K562 (cell line): ENCODE data around the gene NPEPL1. TPM values are rescaled to one million over a fixed set of nuclear protein-coding genes. Genes with fewer than 3 reads are reported as not detected.

ENCODE experiments used
- ATAC-seq: fragments of 200-7000 bp; cut with Tn5 transposase; 3 replicates; pipeline ENCODE4 v1.9.1; 2020; ENCODE audit warnings: moderate library complexity
- BruUV-seq: library from RNA; stranded (reverse); fragments of 400-500 nt; replicated peaks from 2 replicates; lab custom pipeline; 2021; lab: Mats Ljungman, UMichigan
- CTCF ChIA-PET: fragments of 300-600 bp; formaldehyde crosslinking; extraction: SDS; loops from one replicate; lab custom pipeline; 2021; ENCODE audit warnings: low intra/inter-chr PET ratio; lab: Yijun Ruan, JAX
- POLR2A ChIA-PET: fragments of 300-600, 350-650 bp; sonication (Branson Sonifier 250); formaldehyde crosslinking; extraction: SDS; loops from one replicate; lab custom pipeline; 2021; ENCODE audit warnings: antibody characterized with exemption, inconsistent platforms; lab: Yijun Ruan, JAX
- DNase-seq, 4 experiments: peaks; one replicate each; pipeline versions ENCODE4 v3.0.0 to v3.0.0-alpha.2; 2011 to 2018; ENCODE audit warnings: low spot score in 3 of 4, mixed read lengths in 3 of 4; ENCODE audit errors: extremely low read depth in 1 of 4
- FAIRE-seq: peaks from 2 replicates; lab custom pipeline; 2011; peaks lifted over from hg19 to GRCh38; lab: Jason Lieb, UNC
- H2AFZ ChIP-seq: 2 replicates; pipeline ENCODE4 v1.6.0; 2011; ENCODE audit warnings: low read depth, low read length, control low read depth, inconsistent platforms
- H3K27ac ChIP-seq: fragments of 200-600 bp; 3 replicates; pipeline ENCODE4 v1.8.0; 2011; ENCODE audit warnings: low read depth, mild to moderate bottlenecking, control low read depth, inconsistent platforms, low read length, moderate library complexity, mixed read lengths; ENCODE audit errors: extremely low read depth
- H3K27me3 ChIP-seq, 2 experiments: fragments of 300-600 bp in 1 of 2; 2 replicates in 1 of 2; 3 replicates in 1 of 2; pipeline versions ENCODE4 v1.6.0 to v1.8.0; 2011; ENCODE audit warnings: inconsistent platforms in 2 of 2, low read length in 2 of 2, mild to moderate bottlenecking in 1 of 2, mixed read lengths in 1 of 2, moderate library complexity in 1 of 2; ENCODE audit not compliant: control insufficient read depth in 2 of 2, insufficient read depth in 2 of 2
- H3K36me3 ChIP-seq: fragments of 300-600 bp; 3 replicates; pipeline ENCODE4 v1.8.0; 2011; ENCODE audit warnings: mild to moderate bottlenecking, low read length, inconsistent platforms; ENCODE audit not compliant: control insufficient read depth, insufficient read depth
- H3K4me1 ChIP-seq, 2 experiments: fragments of 200-600 bp in 1 of 2; replicated peaks in 1 of 2; 2 replicates in 1 of 2; 3 replicates in 1 of 2; pipeline versions ENCODE4 v1.5.1 to v1.8.0; 2011; ENCODE audit warnings: inconsistent platforms in 2 of 2, low read length in 2 of 2, mild to moderate bottlenecking in 1 of 2, mixed read lengths in 1 of 2, moderate library complexity in 1 of 2; ENCODE audit not compliant: control insufficient read depth in 2 of 2, insufficient read depth in 2 of 2
- H3K4me2 ChIP-seq: 2 replicates; pipeline ENCODE4 v1.6.1; 2011; ENCODE audit warnings: low read length, control low read depth, inconsistent platforms, mixed read lengths; ENCODE audit not compliant: insufficient read depth
- H3K4me3 ChIP-seq: fragments of 200-600 bp; sonication (generic), shearing (Covaris generic); 2 replicates; pipeline ENCODE4 v1.5.1; 2016; ENCODE audit warnings: control low read depth, inconsistent platforms
- H3K79me2 ChIP-seq: fragments of 200-600 bp; 3 replicates; pipeline ENCODE4 v1.8.0; 2011; ENCODE audit warnings: low read length, inconsistent platforms; ENCODE audit not compliant: control insufficient read depth, insufficient read depth
- H3K9ac ChIP-seq, 2 experiments: 2 replicates each; pipeline versions ENCODE4 v1.6.0 to v1.6.1; 2011; ENCODE audit warnings: low read depth in 2 of 2, low read length in 2 of 2, control low read depth in 1 of 2, inconsistent platforms in 1 of 2, mild to moderate bottlenecking in 1 of 2, mixed read lengths in 1 of 2; ENCODE audit not compliant: insufficient read depth in 1 of 2
- H3K9me1 ChIP-seq: one replicate; pipeline ENCODE4 v1.6.0; 2011; ENCODE audit warnings: inconsistent platforms, mild to moderate bottlenecking, low read length, moderate library complexity; ENCODE audit not compliant: control insufficient read depth, insufficient read depth
- H3K9me3 ChIP-seq: replicated peaks from 2 replicates; pipeline ENCODE4 v1.5.1; 2011; ENCODE audit warnings: low read depth, low read length, inconsistent platforms; ENCODE audit not compliant: control insufficient read depth, insufficient read depth
- H4K20me1 ChIP-seq: replicated peaks from 2 replicates; pipeline ENCODE4 v1.6.1; 2011; ENCODE audit warnings: low read length, inconsistent platforms, mixed read lengths; ENCODE audit not compliant: control insufficient read depth, insufficient read depth
- PKNOX1 ChIP-seq: fragments of 450-650 bp; IDR thresholded peaks from 2 replicates; pipeline ENCODE4 v1.6.1; 2016
- PRPF4 ChIP-seq: fragments of 200-400 bp; formaldehyde crosslinking; IDR thresholded peaks from one replicate; pipeline ENCODE4 v1.6.1; 2017; ENCODE audit warnings: low read length, low read depth, mild to moderate bottlenecking; ENCODE audit not compliant: insufficient read depth, poor library complexity, severe bottlenecking
- WGBS: fragments of 100-300 bp; shearing (Covaris generic); methylation state at CpG from one replicate; pipeline ENCODE4 v1.1.6; 2016; ENCODE audit warnings: low coverage, mixed read lengths; ENCODE audit not compliant: insufficient coverage; ENCODE audit errors: missing lambda C conversion rate; 5-methylcytosine and 5-hydroxymethylcytosine counted together
- in situ Hi-C: fragments of 300-500 bp; cut with MboI; formaldehyde crosslinking; loops from 4 replicates; pipeline ENCODE4 v1.15.0; 2018; ENCODE audit warnings: inconsistent platforms, mixed read lengths
- intact Hi-C: fragments of 100-400 bp; cut with micrococcal nuclease; formaldehyde crosslinking; loops from 2 replicates; pipeline ENCODE4 v1.14.2; 2022
- polyA plus RNA-seq, 8 experiments: library from polyadenylated mRNA; depleted of rRNA in 4 of 8; stranded (reverse) in 5 of 8; unstranded in 3 of 8; fragments of >200 nt; fragmentation: Nextera tagmentation in 2 of 8; fragmentation: Illumina TruSeq in 1 of 8; extraction: Ambion mirVana in 2 of 8; extraction: Trizol in 1 of 8; gene quantifications; 2 replicates each; pipeline versions ENCODE4 v1.2.1 to v1.2.3, GENCODE V29; 2011 to 2014; ENCODE audit warnings: inconsistent platforms in 1 of 8, missing spikeins in 1 of 8
- total RNA-seq, 7 experiments: library from RNA; depleted of rRNA in 6 of 7; stranded (reverse); fragments of >200 nt in 6 of 7; fragmentation: Illumina TruSeq in 2 of 7; extraction: Trizol in 2 of 7; gene quantifications; 2 replicates each; pipeline versions ENCODE4 v1.2.1 to v1.2.3, GENCODE V29; 2011 to 2021; ENCODE audit warnings: low replicate concordance in 1 of 7
- TF ChIP-seq, protein P1 (sequence below): IDR thresholded peaks from 3 replicates; pipeline ENCODE4 v1.6.1; 2011; ENCODE audit warnings: borderline replicate concordance, mild to moderate bottlenecking; ENCODE audit not compliant: insufficient read length, insufficient read depth

The NPEPL1 gene
- total and polyA plus RNA-seq, 9 of the 15 experiments (the other 6 are each of a cell fraction or from before 2014, with no cell fraction given): 0.04 to 5.6 (median 0.94) TPM

DNA sequence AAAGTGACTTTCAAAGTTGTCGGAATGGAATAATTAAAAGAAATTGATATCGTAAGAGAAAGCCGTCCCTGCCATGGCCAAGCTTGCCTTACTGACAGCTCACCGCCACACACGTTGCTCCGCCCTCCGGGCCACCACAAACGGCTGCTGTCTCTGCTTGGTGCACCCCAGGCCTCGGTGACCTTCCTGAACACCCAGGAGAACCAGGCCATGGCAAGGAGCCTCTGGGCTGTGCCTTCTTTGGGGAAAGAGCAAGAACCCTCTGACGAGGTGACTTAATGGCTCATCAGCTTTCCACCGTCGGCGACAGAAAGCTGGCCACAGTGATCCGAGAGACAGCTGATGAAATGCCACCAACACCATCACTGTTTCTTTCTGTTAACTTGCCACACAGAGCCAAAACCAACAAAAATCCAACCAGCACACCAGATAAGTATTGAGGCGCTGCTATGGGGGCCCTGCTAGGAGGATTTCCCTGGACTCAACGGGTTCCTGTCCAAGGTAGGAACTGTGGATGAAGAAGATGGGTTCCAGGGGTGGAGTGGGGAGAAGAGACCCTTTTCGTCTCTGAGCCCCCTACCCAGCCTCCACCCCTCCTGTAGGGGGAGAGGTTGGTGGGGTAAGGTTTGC lies 61.4 kb downstream of the NPEPL1 start:
- Histone ChIP-seq H3K27ac (no peak overlapping the region), H3K79me2 (no peaks in the 10 kb centered on the region), H3K27me3 (peaks cover 43 to 64% of the 10 kb centered on the region in 2 experiments), H3K9ac (no peak overlapping the region), H3K4me2 (no peak overlapping the region), H3K9me1 (no peaks in the 10 kb centered on the region), H3K36me3 (no peaks in the 10 kb centered on the region), H3K4me3 (no peak overlapping the region), H3K4me1 (no peaks in the 10 kb centered on the region), H4K20me1 (peaks cover 7% of the 10 kb centered on the region; the same call in 1 of the 2 replicates), H3K9me3 (no peaks in the 10 kb centered on the region), H2AFZ (no peak overlapping the region)
- no TSS peak for BruUV-seq
- POLR2A ChIA-PET: interaction anchor here (0.6 to 1.0 kb wide), 2 partner anchors 9 to 11 kb away, joined by 3 read pairs; no protein-coding TSS in a partner anchor
- FAIRE-seq: no peak
- DNase-seq: no peak
- 1% methylated on average over 17 of the region's 17 CpGs for WGBS
- TF ChIP-seq PKNOX1 (peak; percentile 1; the same call in 1 of the 2 replicates), PRPF4 (no peak)
- TF ChIP-seq, protein P1, sequence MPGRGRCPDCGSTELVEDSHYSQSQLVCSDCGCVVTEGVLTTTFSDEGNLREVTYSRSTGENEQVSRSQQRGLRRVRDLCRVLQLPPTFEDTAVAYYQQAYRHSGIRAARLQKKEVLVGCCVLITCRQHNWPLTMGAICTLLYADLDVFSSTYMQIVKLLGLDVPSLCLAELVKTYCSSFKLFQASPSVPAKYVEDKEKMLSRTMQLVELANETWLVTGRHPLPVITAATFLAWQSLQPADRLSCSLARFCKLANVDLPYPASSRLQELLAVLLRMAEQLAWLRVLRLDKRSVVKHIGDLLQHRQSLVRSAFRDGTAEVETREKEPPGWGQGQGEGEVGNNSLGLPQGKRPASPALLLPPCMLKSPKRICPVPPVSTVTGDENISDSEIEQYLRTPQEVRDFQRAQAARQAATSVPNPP: no peak
- intact Hi-C loops: no loop called here
- in situ Hi-C loops: no loop called here
- ATAC-seq: no peak
- CTCF ChIA-PET: no interaction called here
